Measurements from ENCODE around the gene MAFF.

The MAFF gene

DNA sequence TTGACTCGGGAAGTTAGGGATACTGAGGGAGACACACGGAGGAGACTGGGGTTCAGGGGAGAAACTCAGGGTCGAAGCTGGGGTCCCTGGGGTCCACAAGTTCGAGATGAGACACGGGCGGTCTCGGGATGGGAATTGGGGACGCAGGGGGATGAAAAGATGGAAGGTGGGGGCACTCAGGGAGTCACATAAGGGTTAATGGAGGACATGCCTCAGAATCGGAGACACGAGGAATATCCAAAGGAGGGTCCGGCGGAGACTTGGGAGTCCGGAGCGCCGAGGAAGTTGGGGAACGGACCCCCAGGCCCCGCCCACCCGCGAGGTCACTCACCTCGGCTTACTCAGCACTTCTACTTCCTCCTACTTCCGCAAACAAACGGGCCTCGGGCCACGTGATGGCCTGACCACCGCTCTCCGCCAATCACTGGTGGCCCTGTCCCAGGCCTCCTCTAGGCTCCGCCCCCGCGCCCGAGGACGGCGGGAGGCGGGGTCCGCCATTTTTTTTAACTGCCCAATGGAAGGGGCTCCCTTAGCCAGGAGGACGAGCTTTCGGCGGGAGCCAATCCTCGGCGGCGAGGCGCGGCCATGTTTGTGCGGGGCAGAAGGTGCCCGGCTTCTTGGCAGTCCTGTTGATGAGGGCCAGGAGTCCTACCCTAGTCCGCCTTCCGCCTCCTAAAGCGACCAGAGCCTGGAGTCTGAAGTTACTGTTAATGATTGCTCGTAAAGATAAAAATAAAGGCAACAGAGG is 20.2 kb upstream of the MAFF start, which contains the start of gene PLA2G6:
PLA2G6 (minus strand) TSS at position 378 of the 748 bp plus-strand sequence. CDS start 12,404 bp downstream, outside the sequence.
- Histone ChIP-seq H3K4me3 (ENCODE audit: severe bottlenecking) (peak within 1 kb of the TSS; percentile 36), H3K9me3 (ENCODE audit: severe bottlenecking) (no peaks in the 10 kb centered on the region), H3K27me3 (ENCODE audit: insufficient read depth, poor library complexity, severe bottlenecking) (no peaks in the 10 kb centered on the region), H3K36me3 (ENCODE audit: low read depth) (no peaks in the 10 kb centered on the region), H3K27ac (ENCODE audit: poor library complexity, severe bottlenecking) (peak within 1 kb of the TSS; percentile 93), H3K4me1 (ENCODE audit: insufficient read depth, poor library complexity, severe bottlenecking) (peaks cover 39% of the 10 kb centered on the region)
- peak; percentile 97 for DNase-seq (ENCODE audit: low spot score)
- peak; percentile 85 for ATAC-seq (ENCODE audit: low read depth)
- TF ChIP-seq CTCF (IDR thresholded peaks at IDR 0.05; ENCODE audit: poor library complexity, severe bottlenecking), result no peak

DNA sequence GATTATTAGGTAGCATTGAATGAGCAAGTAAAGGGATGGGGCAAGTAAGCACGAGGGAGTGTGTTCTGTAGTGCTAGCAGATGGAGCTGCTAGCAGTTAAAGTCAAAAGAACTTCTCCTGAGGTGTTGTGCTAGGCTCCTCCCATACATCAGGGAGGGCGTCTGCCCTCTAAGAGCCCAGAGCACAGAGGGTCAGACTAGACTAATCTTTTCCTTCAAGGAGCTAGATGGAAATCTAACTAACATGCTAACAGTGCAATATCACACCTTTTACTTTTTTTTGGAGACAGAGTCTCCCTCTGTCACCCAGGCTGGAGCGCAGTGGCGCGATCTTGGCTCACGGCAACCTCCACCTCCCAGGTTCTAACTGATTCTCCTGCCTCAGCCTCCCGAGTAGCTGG is 17.0 kb upstream of the MAFF start:
- Histone ChIP-seq H3K36me3 (ENCODE audit: low read depth) (no peaks in the 10 kb centered on the region), H3K9me3 (ENCODE audit: severe bottlenecking) (no peaks in the 10 kb centered on the region), H3K4me3 (ENCODE audit: severe bottlenecking) (no peak overlapping the region), H3K27me3 (ENCODE audit: insufficient read depth, poor library complexity, severe bottlenecking) (no peaks in the 10 kb centered on the region), H3K27ac (ENCODE audit: poor library complexity, severe bottlenecking) (no peak overlapping the region), H3K4me1 (ENCODE audit: insufficient read depth, poor library complexity, severe bottlenecking) (peaks cover 22% of the 10 kb centered on the region)
- no peak for TF ChIP-seq CTCF (IDR thresholded peaks at IDR 0.05; ENCODE audit: poor library complexity, severe bottlenecking)
- ATAC-seq (ENCODE audit: low read depth) (no peak), DNase-seq (ENCODE audit: low spot score) (no peak)

- Histone ChIP-seq H3K4me1 (ENCODE audit: insufficient read depth, poor library complexity, severe bottlenecking) (peaks cover 6% of the 10 kb centered on the region), H3K4me3 (ENCODE audit: severe bottlenecking) (no peak overlapping the region), H3K36me3 (ENCODE audit: low read depth) (no peaks in the 10 kb centered on the region), H3K27me3 (ENCODE audit: insufficient read depth, poor library complexity, severe bottlenecking) (no peaks in the 10 kb centered on the region), H3K27ac (ENCODE audit: poor library complexity, severe bottlenecking) (no peak overlapping the region), H3K9me3 (ENCODE audit: severe bottlenecking) (no peaks in the 10 kb centered on the region)
- no peak for ATAC-seq (ENCODE audit: low read depth)
- no peak for DNase-seq (ENCODE audit: low spot score)
- TF ChIP-seq CTCF (IDR thresholded peaks at IDR 0.05; ENCODE audit: poor library complexity, severe bottlenecking), result no peak
Observed at GRCh38 chr22:38186429-38186828, 15.4 kb upstream of the MAFF start.

DNA sequence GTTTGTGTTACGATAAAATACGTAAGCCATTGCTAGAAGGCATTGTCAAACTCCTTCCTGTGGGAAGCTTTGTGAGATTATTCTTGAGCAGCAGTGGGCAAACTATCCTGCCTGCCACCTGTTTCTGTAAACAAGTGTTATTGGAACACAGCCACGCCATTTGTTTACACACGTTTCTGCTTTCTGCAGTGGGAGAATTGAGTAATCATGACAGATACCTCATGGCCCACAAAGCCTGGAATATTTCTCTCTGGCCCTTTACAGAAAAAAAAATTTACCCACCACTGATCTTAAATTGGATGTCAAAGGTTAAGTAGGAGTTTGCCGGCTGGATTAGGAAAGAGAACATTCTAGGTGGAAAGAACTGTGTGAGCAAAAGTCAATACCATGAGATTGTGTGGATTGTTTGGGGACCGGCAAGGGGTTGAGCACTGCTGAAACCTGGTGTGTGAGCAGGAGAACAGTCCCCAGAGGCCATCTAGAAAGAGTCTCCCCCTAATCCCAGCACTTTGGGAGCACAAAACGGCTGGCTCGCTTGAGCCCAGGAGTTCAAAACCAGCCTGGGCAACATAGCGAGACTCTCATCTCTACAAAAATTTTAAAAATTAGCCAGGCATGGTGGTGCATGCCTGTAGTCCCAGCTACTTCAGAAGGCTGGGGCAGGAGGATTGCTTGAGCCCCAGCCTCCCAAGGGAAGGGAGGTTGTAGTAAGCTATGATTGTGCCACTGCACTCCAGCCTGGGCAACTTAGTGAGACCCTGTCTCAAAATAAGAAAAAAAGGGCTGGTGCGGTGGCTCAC is 14.2 kb upstream of the MAFF start:
- Histone ChIP-seq H3K4me1 (ENCODE audit: insufficient read depth, poor library complexity, severe bottlenecking) (no peaks in the 10 kb centered on the region), H3K27ac (ENCODE audit: poor library complexity, severe bottlenecking) (no peak overlapping the region), H3K27me3 (ENCODE audit: insufficient read depth, poor library complexity, severe bottlenecking) (no peaks in the 10 kb centered on the region), H3K36me3 (ENCODE audit: low read depth) (no peaks in the 10 kb centered on the region), H3K4me3 (ENCODE audit: severe bottlenecking) (no peak overlapping the region), H3K9me3 (ENCODE audit: severe bottlenecking) (no peaks in the 10 kb centered on the region)
- TF ChIP-seq CTCF (IDR thresholded peaks at IDR 0.05; ENCODE audit: poor library complexity, severe bottlenecking), result no peak
- DNase-seq (ENCODE audit: low spot score), result no peak
- 0 out of 3 replicates have a peak, but pooled peaks have one; percentile 17 for ATAC-seq (ENCODE audit: low read depth)
